Ishikawa (cell line): ENCODE results near the gene KLF13.

Experiments used
- CEBPB ChIP-seq: IDR thresholded peaks from 2 replicates; pipeline ENCODE4 v1.6.1; 2012
- CREB1 ChIP-seq: IDR thresholded peaks from 2 replicates; pipeline ENCODE4 v1.6.1; 2012; ENCODE audit warnings: low read depth
- EGR1 ChIP-seq: IDR thresholded peaks from 2 replicates; pipeline ENCODE4 v1.6.1; 2012
- EP300 ChIP-seq: IDR thresholded peaks from 2 replicates; pipeline ENCODE4 v1.6.1; 2012; ENCODE audit warnings: borderline replicate concordance
- FOXM1 ChIP-seq: IDR thresholded peaks from 2 replicates; pipeline ENCODE4 v1.6.1; 2012; ENCODE audit warnings: low read depth, borderline replicate concordance
- MAX ChIP-seq: IDR thresholded peaks from 2 replicates; pipeline ENCODE4 v1.6.1; 2012
- NFIC ChIP-seq: IDR thresholded peaks from 2 replicates; pipeline ENCODE4 v1.6.1; 2012
- RAD21 ChIP-seq: IDR thresholded peaks from 2 replicates; pipeline ENCODE4 v1.6.1; 2012; ENCODE audit warnings: low read depth
- REST ChIP-seq: IDR thresholded peaks from 2 replicates; pipeline ENCODE4 v1.6.1; 2012; ENCODE audit warnings: low read depth, mild to moderate bottlenecking
- TAF1 ChIP-seq: IDR thresholded peaks from 2 replicates; pipeline ENCODE4 v1.6.1; 2012; ENCODE audit warnings: low read depth, mild to moderate bottlenecking
- TCF12 ChIP-seq: IDR thresholded peaks from 2 replicates; pipeline ENCODE4 v1.6.1; 2012; ENCODE audit warnings: low read depth
- TEAD4 ChIP-seq: IDR thresholded peaks from 2 replicates; pipeline ENCODE4 v1.6.1; 2012
- USF1 ChIP-seq: IDR thresholded peaks from 2 replicates; pipeline ENCODE4 v1.6.1; 2012
- YY1 ChIP-seq: IDR thresholded peaks from 2 replicates; pipeline ENCODE4 v1.6.1; 2012; ENCODE audit warnings: low read depth
- ZBTB7A ChIP-seq: IDR thresholded peaks from 2 replicates; pipeline ENCODE4 v1.6.1; 2012; ENCODE audit warnings: low read depth

Gene KLF13

GRCh38 chr15:31402511-31403056, 75.9 kb downstream of the KLF13 start:
- no peak for TF ChIP-seq MAX
- TF ChIP-seq USF1, result no peak
- no peak for TF ChIP-seq CEBPB
- no peak for TF ChIP-seq RAD21
- no peak for TF ChIP-seq EP300
- TF ChIP-seq CREB1, result no peak
- TF ChIP-seq EGR1, result no peak
- TF ChIP-seq NFIC, result no peak
- TF ChIP-seq TCF12, result no peak
- TF ChIP-seq FOXM1, result no peak
- no peak for TF ChIP-seq YY1
- TF ChIP-seq REST, result no peak
- no peak for TF ChIP-seq TAF1
- TF ChIP-seq TEAD4, result no peak
- TF ChIP-seq ZBTB7A, result no peak

GRCh38 chr15:31403096-31403495, 76.5 kb downstream of the KLF13 start:
- TF ChIP-seq EP300 (no peak), TCF12 (no peak), FOXM1 (no peak), ZBTB7A (no peak), MAX (no peak), YY1 (no peak), USF1 (no peak), TAF1 (no peak), RAD21 (no peak), TEAD4 (no peak), CEBPB (no peak), REST (no peak)

GRCh38 chr15:31403606-31404005, 77.0 kb downstream of the KLF13 start:
- TF ChIP-seq EP300, result no peak
- no peak for TF ChIP-seq NFIC
- no peak for TF ChIP-seq CEBPB
- TF ChIP-seq ZBTB7A, result no peak
- no peak for TF ChIP-seq TCF12
- no peak for TF ChIP-seq CREB1
- no peak for TF ChIP-seq YY1
- no peak for TF ChIP-seq EGR1
- no peak for TF ChIP-seq TAF1
- TF ChIP-seq RAD21, result no peak
- no peak for TF ChIP-seq FOXM1
- TF ChIP-seq TEAD4, result no peak
- TF ChIP-seq REST, result no peak
- no peak for TF ChIP-seq MAX
- TF ChIP-seq USF1, result no peak

GRCh38 chr15:31404345-31404744, 77.7 kb downstream of the KLF13 start:
- no peak for TF ChIP-seq NFIC
- no peak for TF ChIP-seq EGR1
- no peak for TF ChIP-seq TAF1
- no peak for TF ChIP-seq MAX
- TF ChIP-seq TCF12, result no peak
- TF ChIP-seq RAD21, result no peak
- TF ChIP-seq EP300, result no peak
